Epithelial cell of proximal tubule (primary cell): ENCODE data around the gene NFE2L2. TPM values are rescaled to one million over a fixed set of nuclear protein-coding genes. Genes with fewer than 3 reads are reported as not detected.
"Not testable (repeated sequence)": the region's sequence is repeated elsewhere in the genome, so short reads cannot be mapped to it uniquely, and the experiment has no call there.

Source experiments
- DNase-seq: peaks from one replicate; pipeline ENCODE4 v3.0.0-alpha.2; 2011; ENCODE audit warnings: low read depth
- H3K4me3 ChIP-seq: 2 replicates; pipeline ENCODE4 v1.5.1; 2011; ENCODE audit warnings: low read depth, mild to moderate bottlenecking, low read length
- CTCF ChIP-seq: conservative IDR thresholded peaks from 2 replicates; pipeline ENCODE4 v1.5.1; 2012; ENCODE audit warnings: low read depth, mild to moderate bottlenecking, low read length
- total RNA-seq: library from RNA; depleted of rRNA; stranded (reverse); fragments of >200 nt; gene quantifications from 2 replicates; pipeline ENCODE4 v1.2.3, GENCODE V29; 2015

The NFE2L2 gene
- total RNA-seq, 1 donor from 2014 or later, result 53.0 TPM

GRCh38 chr2:177212106-177212890 lies 52.2 kb downstream of the NFE2L2 start, which contains the start of gene HNRNPA3:
HNRNPA3 (plus strand) TSS chr2:177212794; CDS start chr2:177212800, 6 bp downstream.
- DNase-seq, result peak; percentile 84
- peak; percentile 30 for TF ChIP-seq CTCF
- H3K4me3 ChIP-seq, result peak within 1 kb of the TSS; percentile 86

- H3K4me3 ChIP-seq, result peak overlapping the region; percentile 54
- no peak for DNase-seq
- no peak for TF ChIP-seq CTCF
These were observed 52.9 kb downstream of the NFE2L2 start for GRCh38 chr2:177211576-177212105.

GRCh38 chr2:177211169-177211568 lies 53.4 kb downstream of the NFE2L2 start:
- peak overlapping the region; percentile 54 for H3K4me3 ChIP-seq
- no peak for DNase-seq
- no peak for TF ChIP-seq CTCF

GRCh38 chr2:177207101-177207500 lies 57.4 kb downstream of the NFE2L2 start:
- TF ChIP-seq CTCF, result no peak
- no peak overlapping the region for H3K4me3 ChIP-seq
- no peak for DNase-seq

DNA sequence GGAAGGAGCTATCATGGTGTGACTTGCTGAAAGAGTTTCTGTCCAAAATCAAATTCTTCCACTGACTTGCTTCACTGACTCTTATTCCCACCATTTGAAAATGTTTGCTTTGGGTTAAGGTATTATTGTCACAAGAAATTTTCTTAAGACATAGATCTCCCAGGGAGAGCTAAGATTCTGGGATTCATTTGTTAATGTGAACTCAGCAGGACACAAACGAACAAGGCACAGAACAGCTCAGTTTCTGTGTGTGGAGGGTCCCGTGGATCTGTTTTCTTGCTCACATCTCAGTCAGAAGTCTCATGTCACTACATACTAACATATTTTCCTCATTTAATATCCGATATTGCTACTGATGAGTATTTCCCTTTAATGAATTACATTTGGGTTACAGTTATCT lies 60.1 kb downstream of the NFE2L2 start:
- DNase-seq, result no peak
- H3K4me3 ChIP-seq, result no peak overlapping the region
- TF ChIP-seq CTCF, result no peak

- TF ChIP-seq CTCF, result no peak
- no peak for DNase-seq
- H3K4me3 ChIP-seq, result no peak overlapping the region
These were observed 62.6 kb downstream of the NFE2L2 start for GRCh38 chr2:177201919-177202346.

- DNase-seq, H3K4me3 ChIP-seq: not testable (repeated sequence)
These were observed 64.1 kb downstream of the NFE2L2 start for GRCh38 chr2:177200419-177200818.
